ENCODE results near the gene ALDH3A2.

DNA sequence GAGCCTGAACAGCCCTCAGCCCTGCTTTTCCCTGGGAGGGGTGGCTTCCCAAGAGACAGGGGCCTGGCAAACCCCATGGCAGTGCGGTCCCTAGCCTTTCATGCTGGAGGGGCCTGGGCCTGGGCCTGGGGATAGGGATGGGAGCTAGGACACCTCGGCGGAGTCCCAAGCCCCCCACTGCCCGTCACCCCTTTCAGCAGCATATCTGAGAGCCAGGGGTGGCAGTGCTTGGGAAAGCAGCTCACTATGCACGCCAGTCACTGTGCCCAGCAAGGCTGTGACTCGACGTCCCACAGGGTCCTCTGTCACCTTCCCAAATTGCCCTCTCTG is 68.4 kb downstream of the ALDH3A2 start:
- TF ChIP-seq, protein P1, sequence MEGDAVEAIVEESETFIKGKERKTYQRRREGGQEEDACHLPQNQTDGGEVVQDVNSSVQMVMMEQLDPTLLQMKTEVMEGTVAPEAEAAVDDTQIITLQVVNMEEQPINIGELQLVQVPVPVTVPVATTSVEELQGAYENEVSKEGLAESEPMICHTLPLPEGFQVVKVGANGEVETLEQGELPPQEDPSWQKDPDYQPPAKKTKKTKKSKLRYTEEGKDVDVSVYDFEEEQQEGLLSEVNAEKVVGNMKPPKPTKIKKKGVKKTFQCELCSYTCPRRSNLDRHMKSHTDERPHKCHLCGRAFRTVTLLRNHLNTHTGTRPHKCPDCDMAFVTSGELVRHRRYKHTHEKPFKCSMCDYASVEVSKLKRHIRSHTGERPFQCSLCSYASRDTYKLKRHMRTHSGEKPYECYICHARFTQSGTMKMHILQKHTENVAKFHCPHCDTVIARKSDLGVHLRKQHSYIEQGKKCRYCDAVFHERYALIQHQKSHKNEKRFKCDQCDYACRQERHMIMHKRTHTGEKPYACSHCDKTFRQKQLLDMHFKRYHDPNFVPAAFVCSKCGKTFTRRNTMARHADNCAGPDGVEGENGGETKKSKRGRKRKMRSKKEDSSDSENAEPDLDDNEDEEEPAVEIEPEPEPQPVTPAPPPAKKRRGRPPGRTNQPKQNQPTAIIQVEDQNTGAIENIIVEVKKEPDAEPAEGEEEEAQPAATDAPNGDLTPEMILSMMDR (IDR thresholded peaks at IDR 0.05): no peak
- no peak for TF ChIP-seq EZH2 (IDR thresholded peaks at IDR 0.05)
- TF ChIP-seq EZH2phosphoT487 (IDR thresholded peaks at IDR 0.05): no peak

Data from neural progenitor cell (in vitro differentiated cells).